OCI-LY1 (cell line): ENCODE measurements around the gene SMC6.

ENCODE experiments used
- CTCF ChIP-seq: fragments of 200-600 bp; sonication (generic), shearing (Covaris generic); IDR thresholded peaks from 2 replicates; pipeline ENCODE4 v1.5.1; 2017; ENCODE audit warnings: mild to moderate bottlenecking, antibody characterized with exemption, low read length, moderate library complexity, mixed read lengths
- EZH2 ChIP-seq: fragments of 200-600 bp; sonication (generic), shearing (Covaris generic); IDR thresholded peaks from 2 replicates; pipeline ENCODE4 v1.8.0; 2017; ENCODE audit warnings: borderline replicate concordance, mixed run types, mild to moderate bottlenecking, antibody characterized with exemption, low read length, moderate library complexity, mixed read lengths

GRCh38 chr2:17648581-17648980 is 105.0 kb downstream of the SMC6 start:
- TF ChIP-seq CTCF (no peak), EZH2 (no peak)
